PC-9 (cell line): Measurements from ENCODE around the gene YPEL2.

Source experiments
- EZH2 ChIP-seq: fragments of 200-600 bp; sonication (generic); IDR thresholded peaks from 2 replicates; pipeline ENCODE4 v1.8.0; 2017; ENCODE audit warnings: antibody characterized with exemption, low read depth
- TF ChIP-seq, protein P1 (sequence below): fragments of 200-600 bp; sonication (generic); conservative IDR thresholded peaks from 2 replicates; pipeline ENCODE4 v1.6.1; 2017; ENCODE audit warnings: mixed run types, antibody characterized with exemption, mild to moderate bottlenecking, moderate library complexity

DNA sequence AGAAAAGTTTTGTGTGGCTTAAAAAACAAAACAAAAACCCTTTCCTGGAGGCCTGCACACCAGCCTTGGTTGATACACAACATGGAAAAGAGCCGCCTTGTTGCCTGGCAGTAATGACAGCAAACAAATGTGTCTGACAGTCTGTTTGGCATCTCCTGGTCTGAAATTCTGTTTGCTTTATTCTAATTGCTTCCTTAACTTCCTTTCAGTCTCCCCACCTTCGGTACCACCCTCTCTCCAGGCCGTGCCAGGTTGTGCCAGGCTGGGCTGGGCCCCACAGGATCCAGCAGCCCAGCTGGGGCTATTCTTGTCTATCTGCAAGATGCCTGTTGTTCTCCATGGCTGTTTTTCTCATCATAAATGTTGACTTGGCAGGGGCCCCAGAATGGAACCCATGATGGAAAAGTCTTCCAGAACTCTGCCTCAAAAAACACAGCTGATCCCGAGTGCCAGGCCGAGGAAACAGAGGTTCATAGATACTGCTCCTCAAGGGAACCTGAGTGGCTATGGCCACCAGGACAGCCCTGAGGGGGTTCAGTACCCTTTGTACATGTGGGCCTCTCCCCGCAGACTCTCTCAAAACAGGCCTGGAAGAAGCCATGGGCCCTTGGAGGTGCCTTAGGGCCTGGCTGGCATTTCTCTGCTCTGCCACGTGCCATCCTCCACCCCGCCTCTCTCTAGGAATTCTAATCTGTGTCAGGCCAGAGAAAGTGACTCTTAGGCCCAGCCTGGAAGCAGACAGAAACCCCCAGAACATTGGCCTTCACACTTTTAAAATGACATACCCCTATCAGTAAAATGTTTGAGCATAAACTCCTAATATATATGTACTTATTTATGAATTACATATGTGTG lies 50.5 kb downstream of the YPEL2 start:
- TF ChIP-seq, protein P1, sequence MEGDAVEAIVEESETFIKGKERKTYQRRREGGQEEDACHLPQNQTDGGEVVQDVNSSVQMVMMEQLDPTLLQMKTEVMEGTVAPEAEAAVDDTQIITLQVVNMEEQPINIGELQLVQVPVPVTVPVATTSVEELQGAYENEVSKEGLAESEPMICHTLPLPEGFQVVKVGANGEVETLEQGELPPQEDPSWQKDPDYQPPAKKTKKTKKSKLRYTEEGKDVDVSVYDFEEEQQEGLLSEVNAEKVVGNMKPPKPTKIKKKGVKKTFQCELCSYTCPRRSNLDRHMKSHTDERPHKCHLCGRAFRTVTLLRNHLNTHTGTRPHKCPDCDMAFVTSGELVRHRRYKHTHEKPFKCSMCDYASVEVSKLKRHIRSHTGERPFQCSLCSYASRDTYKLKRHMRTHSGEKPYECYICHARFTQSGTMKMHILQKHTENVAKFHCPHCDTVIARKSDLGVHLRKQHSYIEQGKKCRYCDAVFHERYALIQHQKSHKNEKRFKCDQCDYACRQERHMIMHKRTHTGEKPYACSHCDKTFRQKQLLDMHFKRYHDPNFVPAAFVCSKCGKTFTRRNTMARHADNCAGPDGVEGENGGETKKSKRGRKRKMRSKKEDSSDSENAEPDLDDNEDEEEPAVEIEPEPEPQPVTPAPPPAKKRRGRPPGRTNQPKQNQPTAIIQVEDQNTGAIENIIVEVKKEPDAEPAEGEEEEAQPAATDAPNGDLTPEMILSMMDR = no peak
- no peak for TF ChIP-seq EZH2
